Measurements from ENCODE around the gene CLMP. TPM values are rescaled to one million over a fixed set of nuclear protein-coding genes. Genes with fewer than 3 reads are reported as not detected.

CLMP gene
- total RNA-seq, 2 experiments from 2014 or later = 0.25 to 0.31 TPM

- ATAC-seq (ENCODE audit: low read depth) (no peak), DNase-seq (no peak)
- Mint-ChIP-seq H3K27ac (peak overlapping the region; percentile 17), H3K36me3 (peaks cover 16% of the 10 kb centered on the region), H3K9me3 (peaks cover 6% of the 10 kb centered on the region), H3K27me3 (peaks cover 8% of the 10 kb centered on the region), H3K4me3 (no peak overlapping the region), H3K4me1 (peaks cover 29% of the 10 kb centered on the region)
- POLR2A ChIA-PET = interaction anchor here (1.2 kb wide), 1 partner anchor 9 kb away, joined by 4 read pairs; no protein-coding TSS in a partner anchor
Measured at GRCh38 chr11:123231256-123231655, 36.2 kb upstream of the CLMP start.

DNA sequence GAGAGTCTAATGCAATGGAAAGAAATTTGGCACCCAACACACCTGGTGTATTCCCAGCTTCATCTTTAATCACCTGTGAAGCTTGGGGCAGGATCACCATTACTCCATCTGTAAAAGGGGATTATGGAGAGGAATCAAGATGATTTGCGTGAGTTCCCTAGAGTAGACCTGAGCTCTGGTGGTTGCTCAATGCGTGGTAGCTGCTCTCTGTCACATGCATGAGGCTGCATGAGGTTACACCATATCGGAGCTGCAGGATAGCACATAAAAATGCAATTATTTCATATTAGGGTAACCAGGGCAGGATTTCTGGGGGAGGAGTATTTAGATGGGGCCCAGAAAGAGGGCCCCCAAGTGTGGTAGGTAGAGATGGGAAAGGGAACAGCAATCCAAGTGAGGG is 35.3 kb upstream of the CLMP start:
- Mint-ChIP-seq H3K4me3 (no peak overlapping the region), H3K4me1 (peaks cover 23% of the 10 kb centered on the region), H3K27ac (no peak overlapping the region), H3K9me3 (peaks cover 6% of the 10 kb centered on the region), H3K36me3 (peaks cover 16% of the 10 kb centered on the region), H3K27me3 (peaks cover 11% of the 10 kb centered on the region)
- ATAC-seq (ENCODE audit: low read depth) (no peak), DNase-seq (no peak)
- POLR2A ChIA-PET = no interaction called here

DNA sequence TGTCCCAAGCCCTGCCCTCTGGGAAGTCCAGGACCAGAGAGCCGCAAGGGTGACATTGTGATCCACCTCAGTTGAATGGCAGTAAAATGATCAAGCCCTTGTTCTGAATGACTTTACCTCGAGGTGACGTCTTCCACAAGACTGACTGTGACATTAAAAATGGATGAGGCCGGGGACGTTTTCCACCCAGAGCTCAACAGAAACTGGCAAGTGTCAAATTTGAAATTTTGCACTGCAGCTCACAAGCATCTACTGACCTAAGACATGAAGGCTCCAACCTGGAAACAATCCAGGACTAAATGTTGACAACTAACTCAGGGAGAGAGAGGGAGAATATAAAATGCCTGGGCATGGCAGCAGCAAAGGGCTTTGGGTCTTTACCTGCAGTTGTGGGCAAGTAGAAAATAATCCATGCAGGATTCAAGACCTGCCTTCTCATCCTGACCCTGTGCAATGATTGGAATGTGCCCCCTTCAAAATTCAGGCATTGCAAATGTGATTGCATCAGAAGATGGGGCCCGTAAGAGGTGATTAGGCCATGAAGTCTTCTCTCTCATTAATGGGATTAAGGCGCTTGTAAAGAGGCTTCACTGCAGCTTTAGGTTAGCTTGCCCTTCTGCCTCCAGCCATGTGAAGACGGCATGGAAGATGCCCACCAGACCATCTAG is 33.6 kb upstream of the CLMP start:
- DNase-seq = no peak
- Mint-ChIP-seq H3K27me3 (peaks cover 19% of the 10 kb centered on the region), H3K9me3 (peaks cover 6% of the 10 kb centered on the region), H3K36me3 (peaks cover 15% of the 10 kb centered on the region), H3K4me1 (peaks cover 16% of the 10 kb centered on the region), H3K27ac (no peak overlapping the region), H3K4me3 (no peak overlapping the region)
- POLR2A ChIA-PET = no interaction called here
- no peak for ATAC-seq (ENCODE audit: low read depth)

DNA sequence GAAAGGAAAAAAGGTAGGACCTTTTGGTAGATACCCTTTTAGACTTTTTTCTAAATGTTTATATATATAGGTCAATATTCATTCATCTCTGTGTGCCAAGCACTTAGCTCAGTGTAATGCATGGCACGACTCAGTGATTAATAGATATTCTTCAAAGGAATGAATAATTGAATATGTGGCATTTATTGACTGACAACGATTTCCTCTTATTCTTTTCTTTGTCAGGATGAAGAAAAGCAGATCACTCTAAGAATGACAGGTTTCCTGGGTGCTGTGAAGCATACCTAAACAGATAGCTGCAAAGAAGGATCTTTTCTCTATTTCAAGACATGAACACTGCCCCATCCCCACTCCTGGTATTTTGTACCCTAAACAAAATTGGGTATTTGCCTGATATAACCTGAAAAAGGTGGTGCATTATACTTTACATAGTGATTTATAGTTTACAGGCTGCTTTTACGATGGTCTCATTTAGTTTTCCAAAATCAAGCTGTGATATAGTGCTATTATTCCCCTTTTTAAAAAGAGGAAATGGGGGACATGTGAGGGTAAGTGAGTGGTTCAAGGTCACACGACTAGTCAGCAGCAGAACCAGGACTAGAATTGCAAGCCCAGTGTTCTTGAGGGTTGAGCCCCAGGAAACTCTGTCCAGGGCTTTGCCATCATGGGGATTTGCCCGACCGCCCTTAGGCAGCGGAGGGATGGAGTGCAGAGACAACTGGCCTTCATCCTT is 32.9 kb upstream of the CLMP start:
- Mint-ChIP-seq H3K4me1 (peaks cover 9% of the 10 kb centered on the region), H3K36me3 (peaks cover 10% of the 10 kb centered on the region), H3K9me3 (peaks cover 6% of the 10 kb centered on the region), H3K27ac (no peak overlapping the region), H3K4me3 (no peak overlapping the region), H3K27me3 (peaks cover 21% of the 10 kb centered on the region)
- DNase-seq (no peak), ATAC-seq (ENCODE audit: low read depth) (no peak)
- POLR2A ChIA-PET = no interaction called here

DNA sequence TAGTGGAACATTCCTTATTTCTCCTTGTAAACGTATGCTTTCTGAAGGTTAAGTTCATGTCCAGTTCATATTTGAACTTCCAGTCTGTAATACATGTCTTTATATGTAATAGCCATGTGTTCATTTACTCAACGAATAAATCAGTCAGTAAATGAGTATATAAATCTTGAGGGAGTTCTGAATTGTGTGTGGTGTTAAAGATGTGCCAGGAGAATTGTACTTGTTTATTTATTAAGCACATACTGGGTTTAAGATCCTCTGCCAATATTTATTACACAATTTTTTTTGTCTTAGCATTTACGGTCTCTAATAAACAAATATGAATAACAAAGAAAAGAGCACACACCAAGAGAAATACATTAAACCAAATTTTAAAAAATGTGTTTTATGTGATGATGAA is 26.5 kb upstream of the CLMP start:
- no peaks in the 10 kb centered on the region for H3K36me3 Mint-ChIP-seq
- no peak for ATAC-seq (ENCODE audit: low read depth)
- no peak overlapping the region for H3K4me3 Mint-ChIP-seq
- peaks cover 17% of the 10 kb centered on the region for H3K27me3 Mint-ChIP-seq
- H3K27ac Mint-ChIP-seq = no peak overlapping the region
- DNase-seq = no peak
- H3K4me1 Mint-ChIP-seq = no peaks in the 10 kb centered on the region
- H3K9me3 Mint-ChIP-seq = peaks cover 8% of the 10 kb centered on the region
- POLR2A ChIA-PET = no interaction called here

DNA sequence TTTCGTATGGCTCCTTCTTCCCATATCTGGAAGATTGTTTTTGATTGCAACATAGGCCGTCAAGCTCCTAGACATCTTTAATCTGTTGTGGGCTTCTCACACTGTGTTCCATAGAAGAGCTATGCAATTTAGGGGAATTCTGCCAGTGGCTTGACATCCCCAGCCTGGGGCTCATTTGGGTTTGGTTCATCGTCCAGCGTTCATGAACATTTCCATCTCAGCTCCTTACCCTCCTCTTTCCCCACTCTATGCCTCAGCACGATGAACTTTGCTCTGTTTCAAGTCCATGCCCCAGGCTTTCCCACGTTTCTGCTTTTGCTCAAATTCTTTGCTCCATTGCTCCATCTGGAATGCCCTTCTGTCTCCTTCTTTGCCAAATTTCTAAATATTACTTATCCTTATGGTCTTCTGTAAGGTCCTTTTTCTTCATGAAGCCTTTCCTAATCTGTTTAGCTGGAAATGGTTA is 26.1 kb upstream of the CLMP start:
- ATAC-seq (ENCODE audit: low read depth) (no peak), DNase-seq (no peak)
- POLR2A ChIA-PET = no interaction called here
- Mint-ChIP-seq H3K9me3 (peaks cover 8% of the 10 kb centered on the region), H3K4me1 (no peaks in the 10 kb centered on the region), H3K36me3 (no peaks in the 10 kb centered on the region), H3K4me3 (no peak overlapping the region), H3K27me3 (peaks cover 20% of the 10 kb centered on the region), H3K27ac (no peak overlapping the region)

GRCh38 chr11:123219066-123219690 is 24.1 kb upstream of the CLMP start:
- Mint-ChIP-seq H3K4me3 (no peak overlapping the region), H3K27ac (no peak overlapping the region), H3K27me3 (peaks cover 26% of the 10 kb centered on the region), H3K4me1 (no peaks in the 10 kb centered on the region), H3K36me3 (no peaks in the 10 kb centered on the region), H3K9me3 (peaks cover 8% of the 10 kb centered on the region)
- POLR2A ChIA-PET = no interaction called here
- DNase-seq (no peak), ATAC-seq (ENCODE audit: low read depth) (no peak)

DNA sequence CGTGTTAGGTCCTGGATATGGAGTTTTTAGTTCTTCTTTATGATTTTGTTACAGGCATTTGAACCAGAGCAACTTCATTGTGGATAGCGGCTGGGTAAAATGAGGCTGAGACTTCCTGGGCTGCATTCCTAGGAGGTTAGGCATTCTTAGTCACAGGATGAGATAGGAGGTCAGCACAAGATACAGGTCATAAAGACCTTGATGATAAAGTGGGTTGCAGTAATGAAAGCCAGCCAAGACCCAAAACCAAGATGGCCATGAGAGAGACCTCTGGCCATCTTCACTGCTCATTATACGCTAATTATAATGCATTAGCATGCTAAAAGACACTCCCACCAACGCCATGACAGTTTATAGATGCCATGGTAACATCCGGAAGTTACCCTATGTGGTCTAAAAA is 23.4 kb upstream of the CLMP start:
- POLR2A ChIA-PET = no interaction called here
- Mint-ChIP-seq H3K36me3 (no peaks in the 10 kb centered on the region), H3K27me3 (peaks cover 34% of the 10 kb centered on the region), H3K4me1 (no peaks in the 10 kb centered on the region), H3K27ac (no peak overlapping the region), H3K4me3 (no peak overlapping the region), H3K9me3 (peaks cover 8% of the 10 kb centered on the region)
- no peak for ATAC-seq (ENCODE audit: low read depth)
- DNase-seq = no peak

- no peak for ATAC-seq (ENCODE audit: low read depth)
- Mint-ChIP-seq H3K27me3 (peaks cover 37% of the 10 kb centered on the region), H3K36me3 (no peaks in the 10 kb centered on the region), H3K27ac (no peak overlapping the region), H3K9me3 (peaks cover 8% of the 10 kb centered on the region), H3K4me1 (no peaks in the 10 kb centered on the region), H3K4me3 (no peak overlapping the region)
- POLR2A ChIA-PET = no interaction called here
- no peak for DNase-seq
Measured at GRCh38 chr11:123217897-123218296, 22.8 kb upstream of the CLMP start.

GRCh38 chr11:123216249-123216648 is 21.2 kb upstream of the CLMP start:
- peaks cover 53% of the 10 kb centered on the region for H3K27me3 Mint-ChIP-seq
- no peaks in the 10 kb centered on the region for H3K4me1 Mint-ChIP-seq
- DNase-seq (no peak), ATAC-seq (ENCODE audit: low read depth) (no peak)
- POLR2A ChIA-PET = no interaction called here
- no peak overlapping the region for H3K4me3 Mint-ChIP-seq
- no peaks in the 10 kb centered on the region for H3K36me3 Mint-ChIP-seq
- no peaks in the 10 kb centered on the region for H3K9me3 Mint-ChIP-seq
- no peak overlapping the region for H3K27ac Mint-ChIP-seq

- peaks cover 59% of the 10 kb centered on the region for H3K27me3 Mint-ChIP-seq
- ATAC-seq (ENCODE audit: low read depth) (no peak), DNase-seq (no peak)
- no peaks in the 10 kb centered on the region for H3K4me1 Mint-ChIP-seq
- no peak overlapping the region for H3K4me3 Mint-ChIP-seq
- H3K27ac Mint-ChIP-seq = no peak overlapping the region
- POLR2A ChIA-PET = no interaction called here
- no peaks in the 10 kb centered on the region for H3K9me3 Mint-ChIP-seq
- H3K36me3 Mint-ChIP-seq = no peaks in the 10 kb centered on the region
Measured at GRCh38 chr11:123214940-123215339, 19.9 kb upstream of the CLMP start.

- ATAC-seq (ENCODE audit: low read depth) (no peak), DNase-seq (no peak)
- POLR2A ChIA-PET = no interaction called here
- Mint-ChIP-seq H3K4me1 (no peaks in the 10 kb centered on the region), H3K27me3 (peaks cover 65% of the 10 kb centered on the region), H3K9me3 (no peaks in the 10 kb centered on the region), H3K27ac (no peak overlapping the region), H3K4me3 (no peak overlapping the region), H3K36me3 (no peaks in the 10 kb centered on the region)
Measured at GRCh38 chr11:123214396-123214795, 19.3 kb upstream of the CLMP start.

GRCh38 chr11:123213307-123213771 is 18.3 kb upstream of the CLMP start:
- ATAC-seq (ENCODE audit: low read depth) (no peak), DNase-seq (no peak)
- Mint-ChIP-seq H3K27ac (no peak overlapping the region), H3K36me3 (no peaks in the 10 kb centered on the region), H3K27me3 (peaks cover 72% of the 10 kb centered on the region), H3K9me3 (no peaks in the 10 kb centered on the region), H3K4me3 (no peak overlapping the region), H3K4me1 (no peaks in the 10 kb centered on the region)
- POLR2A ChIA-PET = no interaction called here

- Mint-ChIP-seq H3K36me3 (no peaks in the 10 kb centered on the region), H3K9me3 (no peaks in the 10 kb centered on the region), H3K27ac (no peak overlapping the region), H3K27me3 (peaks cover 78% of the 10 kb centered on the region), H3K4me1 (peaks cover 1% of the 10 kb centered on the region), H3K4me3 (no peak overlapping the region)
- ATAC-seq (ENCODE audit: low read depth) = no peak
- no peak for DNase-seq
- POLR2A ChIA-PET = no interaction called here
Measured at GRCh38 chr11:123212406-123212805, 17.4 kb upstream of the CLMP start.

All from activated naive CD8-positive, alpha-beta T cell treated with anti-CD3 and anti-CD28 coated beads, Interleukin-2, amount 10 ng/mL, durations not matched to agents 7 days and 5 days (primary cell).